H1 (cell line): ENCODE measurements around the gene SCP2. TPM values are rescaled to one million over a fixed set of nuclear protein-coding genes. Genes with fewer than 3 reads are reported as not detected.

Experiments used
- CTCF ChIA-PET: fragments of 300-600 bp; sonication (Branson Sonifier 250); formaldehyde crosslinking; loops from one replicate; lab custom pipeline; 2021; ENCODE audit not compliant: partially characterized antibody; lab: Charles Lee
- POLR2A ChIA-PET: fragments of 300-600 bp; sonication (Branson Sonifier 250); formaldehyde crosslinking; loops from one replicate; lab custom pipeline; 2021; ENCODE audit warnings: inconsistent platforms; ENCODE audit not compliant: partially characterized antibody; lab: Charles Lee
- DNase-seq, 2 experiments: peaks; one replicate each; pipeline versions ENCODE4 v3.0.0 to v3.0.0-alpha.2; 2010 to 2022; ENCODE audit warnings: low spot score in 2 of 2, low read depth in 1 of 2, mixed read lengths in 1 of 2
- FAIRE-seq: peaks from 2 replicates; lab custom pipeline; 2011; peaks lifted over from hg19 to GRCh38; lab: Jason Lieb, UNC
- H2AFZ ChIP-seq: 2 replicates; pipeline ENCODE4 v1.8.1; 2012; ENCODE audit warnings: low read length, inconsistent platforms
- H2AK5ac ChIP-seq: 2 replicates; pipeline ENCODE4 v1.6.1; 2013; ENCODE audit warnings: low read depth, low read length
- H2BK120ac ChIP-seq: replicated peaks from 2 replicates; pipeline ENCODE3; 2013; ENCODE audit warnings: low read depth, low read length, inconsistent platforms
- H2BK12ac ChIP-seq: 2 replicates; pipeline ENCODE4 v1.6.1; 2013; ENCODE audit warnings: low read depth, low read length
- H2BK15ac ChIP-seq: 2 replicates; pipeline ENCODE4 v1.6.1; 2013; ENCODE audit warnings: low read length
- H2BK20ac ChIP-seq: 2 replicates; pipeline ENCODE4 v1.6.1; 2013; ENCODE audit warnings: low read length
- H2BK5ac ChIP-seq: 2 replicates; pipeline ENCODE4 v1.6.1; 2013; ENCODE audit warnings: low read depth, low read length
- H3K14ac ChIP-seq: 2 replicates; pipeline ENCODE4 v1.6.1; 2013; ENCODE audit warnings: inconsistent platforms; ENCODE audit not compliant: insufficient read length
- H3K18ac ChIP-seq: 2 replicates; pipeline ENCODE4 v1.6.1; 2013; ENCODE audit warnings: low read length; ENCODE audit errors: extremely low read depth
- H3K23ac ChIP-seq: 2 replicates; pipeline ENCODE4 v1.6.1; 2013; ENCODE audit warnings: inconsistent platforms; ENCODE audit not compliant: insufficient read length
- H3K23me2 ChIP-seq: 2 replicates; pipeline ENCODE4 v1.6.1; 2013; ENCODE audit warnings: low read depth, low read length
- H3K27ac ChIP-seq: 2 replicates; pipeline ENCODE4 v1.6.1; 2011; ENCODE audit warnings: low read depth, low read length, inconsistent platforms
- H3K27me3 ChIP-seq, 4 experiments: replicated peaks in 1 of 4; 1 replicate in 1 of 4; 2 replicates in 3 of 4; pipeline versions ENCODE4 v1.6.1 to v1.8.1; 2011 to 2013; ENCODE audit warnings: low read length in 3 of 4, mild to moderate bottlenecking in 3 of 4, inconsistent platforms in 2 of 4, mixed read lengths in 2 of 4, moderate library complexity in 1 of 4; ENCODE audit not compliant: control insufficient read depth in 3 of 4, insufficient read depth in 3 of 4; ENCODE audit errors: extremely low read depth in 1 of 4
- H3K36me3 ChIP-seq, 4 experiments: 2 replicates each; pipeline versions ENCODE4 v1.6.1 to v1.8.1; 2011 to 2013; ENCODE audit warnings: mild to moderate bottlenecking in 4 of 4, low read length in 3 of 4, moderate library complexity in 2 of 4, control low read depth in 1 of 4, inconsistent platforms in 1 of 4; ENCODE audit not compliant: insufficient read depth in 4 of 4, control insufficient read depth in 2 of 4
- H3K4ac ChIP-seq: replicated peaks from 2 replicates; pipeline ENCODE3; 2013; ENCODE audit warnings: low read length, low read depth, mixed read lengths, inconsistent platforms; ENCODE audit not compliant: insufficient read length
- H3K4me1 ChIP-seq, 4 experiments: replicated peaks in 1 of 4; 1 replicate in 1 of 4; 2 replicates in 3 of 4; pipeline versions ENCODE4 v1.6.1 to v1.8.1; 2011 to 2013; ENCODE audit warnings: low read length in 3 of 4, inconsistent platforms in 2 of 4, mixed read lengths in 1 of 4; ENCODE audit not compliant: insufficient read depth in 4 of 4, control insufficient read depth in 3 of 4
- H3K4me2 ChIP-seq, 2 experiments: 2 replicates each; pipeline versions ENCODE4 v1.6.1 to v1.8.1; 2011 to 2013; ENCODE audit warnings: low read depth in 2 of 2, low read length in 2 of 2, control low read depth in 1 of 2, inconsistent platforms in 1 of 2, mild to moderate bottlenecking in 1 of 2; ENCODE audit not compliant: insufficient read depth in 1 of 2
- H3K4me3 ChIP-seq, 4 experiments: fragments of 200-600, 300-600 bp in 1 of 4; sonication (generic), shearing (Covaris generic), sonication (Bioruptor Twin) in 1 of 4; 2 replicates each; pipeline versions ENCODE4 v1.5.1 to v1.8.1; 2011 to 2016; ENCODE audit warnings: low read length in 4 of 4, low read depth in 3 of 4, control low read depth in 2 of 4, inconsistent platforms in 2 of 4, mild to moderate bottlenecking in 2 of 4, mixed read lengths in 1 of 4, moderate library complexity in 1 of 4; ENCODE audit not compliant: insufficient read depth in 2 of 4; ENCODE audit errors: extremely low read depth in 1 of 4
- H3K56ac ChIP-seq: replicated peaks from 2 replicates; pipeline ENCODE3; 2013; ENCODE audit warnings: low read depth, mild to moderate bottlenecking, mixed read lengths, low read length, inconsistent platforms; ENCODE audit not compliant: insufficient read length
- H3K79me1 ChIP-seq: 2 replicates; pipeline ENCODE4 v1.6.1; 2013; ENCODE audit warnings: low read depth, low read length, control low read depth
- H3K79me2 ChIP-seq, 2 experiments: 2 replicates each; pipeline versions ENCODE4 v1.6.1 to v1.8.1; 2012 to 2013; ENCODE audit warnings: low read length in 2 of 2, mild to moderate bottlenecking in 2 of 2, inconsistent platforms in 1 of 2; ENCODE audit not compliant: insufficient read depth in 2 of 2, control insufficient read depth in 1 of 2
- H3K9ac ChIP-seq, 4 experiments: replicated peaks in 1 of 4; 1 replicate in 1 of 4; 2 replicates in 3 of 4; pipeline versions ENCODE4 v1.6.1 to v1.8.1; 2011 to 2013; ENCODE audit warnings: low read depth in 3 of 4, low read length in 3 of 4, control low read depth in 2 of 4, mild to moderate bottlenecking in 2 of 4, moderate library complexity in 2 of 4, inconsistent platforms in 1 of 4; ENCODE audit errors: extremely low read depth in 1 of 4
- H3K9me3 ChIP-seq, 2 experiments: 2 replicates each; pipeline versions ENCODE4 v1.6.1 to v1.8.1; 2012 to 2013; ENCODE audit warnings: mild to moderate bottlenecking in 2 of 2, moderate library complexity in 2 of 2, control low read depth in 1 of 2, inconsistent platforms in 1 of 2, low read depth in 1 of 2, low read length in 1 of 2, mixed read lengths in 1 of 2; ENCODE audit not compliant: insufficient read depth in 2 of 2
- H4K20me1 ChIP-seq, 2 experiments: replicated peaks in 1 of 2; 2 replicates each; pipeline versions ENCODE3 to v1.8.1; 2011 to 2013; ENCODE audit warnings: inconsistent platforms in 2 of 2, low read length in 2 of 2, mild to moderate bottlenecking in 1 of 2; ENCODE audit not compliant: insufficient read depth in 2 of 2, control insufficient read depth in 1 of 2
- H4K5ac ChIP-seq: 2 replicates; pipeline ENCODE4 v1.6.1; 2013; ENCODE audit warnings: low read length, low read depth, mixed read lengths, inconsistent platforms; ENCODE audit not compliant: insufficient read length
- H4K8ac ChIP-seq: 2 replicates; pipeline ENCODE4 v1.8.0; 2013; ENCODE audit warnings: mild to moderate bottlenecking, moderate library complexity, low read length, inconsistent platforms; ENCODE audit not compliant: insufficient read depth; ENCODE audit errors: extremely low read depth
- H4K91ac ChIP-seq: replicated peaks from 2 replicates; pipeline ENCODE3; 2013; ENCODE audit warnings: low read length, mixed read lengths, inconsistent platforms; ENCODE audit not compliant: insufficient read length
- CHD1 ChIP-seq: IDR thresholded peaks from 2 replicates; pipeline ENCODE4 v1.6.1; 2012; ENCODE audit warnings: low read depth, low read length, improper control_type of control experiment
- CREB1 ChIP-seq: IDR thresholded peaks from 2 replicates; pipeline ENCODE4 v1.6.1; 2012; ENCODE audit warnings: inconsistent platforms
- CTBP2 ChIP-seq: IDR thresholded peaks from 2 replicates; pipeline ENCODE4 v1.7.0; 2011; ENCODE audit warnings: borderline replicate concordance, mild to moderate bottlenecking, moderate library complexity, mixed read lengths, low read length; ENCODE audit not compliant: insufficient read depth, insufficient read length
- JUN ChIP-seq: IDR thresholded peaks from 2 replicates; pipeline ENCODE4 v1.6.1; 2011; ENCODE audit warnings: low read depth, mild to moderate bottlenecking, improper control_type of control experiment, low read length
- KDM5A ChIP-seq: fragments of 200-600 bp; IDR thresholded peaks from 2 replicates; pipeline ENCODE4 v1.7.1; 2012; ENCODE audit warnings: mild to moderate bottlenecking, low read length, inconsistent platforms, mixed read lengths
- NANOG ChIP-seq: IDR thresholded peaks from 2 replicates; pipeline ENCODE4 v1.6.1; 2011; ENCODE audit warnings: low read length, low read depth, mild to moderate bottlenecking, inconsistent platforms; ENCODE audit not compliant: insufficient read depth, poor library complexity, severe bottlenecking
- PHF8 ChIP-seq: fragments of 200-600 bp; sonication (generic); conservative IDR thresholded peaks from 2 replicates; pipeline ENCODE4 v1.7.1; 2012; ENCODE audit warnings: low read depth, mild to moderate bottlenecking, inconsistent platforms, low read length, moderate library complexity
- POLR2A ChIP-seq, 2 experiments: IDR thresholded peaks; 1 replicate in 1 of 2; 2 replicates in 1 of 2; pipeline ENCODE4 v1.6.1; 2011; ENCODE audit warnings: low read depth in 2 of 2, low read length in 2 of 2, mild to moderate bottlenecking in 2 of 2; ENCODE audit errors: control extremely low read depth in 1 of 2
- TCF12 ChIP-seq: IDR thresholded peaks from 2 replicates; pipeline ENCODE4 v1.6.1; 2011; ENCODE audit warnings: low read depth, mild to moderate bottlenecking, low read length
- WGBS, 2 experiments: shearing (Covaris generic) in 1 of 2; methylation state at CpG; one replicate each; pipeline versions ENCODE4 v1.1.6 to v1.1.7; 2013 to 2015; ENCODE audit warnings: low lambda C conversion rate in 2 of 2, mixed read lengths in 2 of 2, inconsistent platforms in 1 of 2, low coverage in 1 of 2, missing lambda C conversion rate in 1 of 2; ENCODE audit not compliant: insufficient replicate concordance in 2 of 2, insufficient coverage in 1 of 2, insufficient read length in 1 of 2; ENCODE audit errors: extremely low coverage in 1 of 2, missing lambda C conversion rate in 1 of 2; 5-methylcytosine and 5-hydroxymethylcytosine counted together
- polyA plus RNA-seq, 7 experiments: library from polyadenylated mRNA; depleted of rRNA in 3 of 7; stranded (reverse) in 5 of 7; unstranded in 2 of 7; fragments of >200 nt in 5 of 7; fragments of 200-250 nt in 2 of 7; gene quantifications; 1 replicate in 5 of 7; 2 replicates in 1 of 7; 4 replicates in 1 of 7; pipeline versions ENCODE4 v1.2.1 to v1.2.3, GENCODE V29; 2011 to 2013; ENCODE audit warnings: missing spikeins in 2 of 7, mixed read lengths in 2 of 7
- total RNA-seq: library from RNA; stranded (reverse); fragmentation: NEBNext Ultra II Directional; extraction: Animal tissue kit (Norgen Biotek cat#: 25700); gene quantifications from 2 replicates; pipeline ENCODE4 v1.2.1, GENCODE V29; 2021
- TF ChIP-seq, protein P1 (sequence below): IDR thresholded peaks from 2 replicates; pipeline ENCODE4 v1.6.1; 2012; ENCODE audit warnings: low read length, inconsistent platforms

SCP2 gene
- total and polyA plus RNA-seq, 2 of the 8 experiments (the other 6 are each of a cell fraction or from before 2014, with no cell fraction given): 20.9 to 54.3 TPM

DNA sequence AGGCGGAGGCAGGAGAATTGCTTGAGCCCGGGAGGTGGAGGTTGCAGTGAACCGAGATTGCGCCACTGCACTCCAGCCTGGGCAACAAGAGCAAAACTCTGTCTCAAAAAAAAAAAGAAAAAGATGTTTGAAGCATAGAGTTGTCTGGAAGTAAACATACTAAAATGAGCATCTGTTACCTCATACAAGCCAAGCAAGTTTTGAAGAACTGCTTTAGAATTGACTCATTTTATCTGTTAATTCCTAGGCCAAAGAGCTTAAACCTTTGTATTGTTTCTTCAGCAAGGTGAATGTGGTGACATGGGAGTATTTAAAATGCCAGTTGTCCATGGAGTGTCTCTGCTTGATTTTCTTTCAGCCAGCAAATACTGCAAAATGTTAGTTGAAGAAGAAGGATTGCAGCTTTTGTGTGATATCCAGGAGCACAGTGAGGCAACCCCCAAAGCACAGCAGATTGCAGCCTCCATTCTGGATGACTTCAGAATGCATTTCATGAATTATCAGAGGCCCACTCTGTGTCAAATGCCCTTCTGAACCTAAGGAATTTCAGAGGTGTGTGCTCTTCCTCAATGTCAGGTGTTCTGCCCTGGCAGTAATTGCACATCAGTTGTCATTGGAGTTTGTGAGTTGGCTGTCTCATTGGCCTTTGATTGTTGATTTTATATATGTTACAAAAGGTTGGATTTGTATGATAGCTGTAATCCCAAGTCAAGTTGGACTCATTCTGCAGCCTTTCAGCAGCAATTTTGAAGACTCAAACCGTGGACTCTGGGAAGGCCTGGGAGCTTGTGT, 34.5 kb upstream of the SCP2 start:
- WGBS, 2 experiments: 94% methylated on average over 5 of the region's 5 CpGs; no CpG with 5 or more reads in 1 of the 2 experiments
- TF ChIP-seq CHD1 (no peak), PHF8 (no peak), CREB1 (no peak), JUN (no peak), CTBP2 (no peak), KDM5A (no peak), NANOG (no peak), TCF12 (no peak), POLR2A (IDR thresholded peaks at IDR 0.05; ENCODE audit: control extremely low read depth in 1 of 2, low read depth in 2 of 2, low read length in 2 of 2) (no peak)
- TF ChIP-seq, protein P1, sequence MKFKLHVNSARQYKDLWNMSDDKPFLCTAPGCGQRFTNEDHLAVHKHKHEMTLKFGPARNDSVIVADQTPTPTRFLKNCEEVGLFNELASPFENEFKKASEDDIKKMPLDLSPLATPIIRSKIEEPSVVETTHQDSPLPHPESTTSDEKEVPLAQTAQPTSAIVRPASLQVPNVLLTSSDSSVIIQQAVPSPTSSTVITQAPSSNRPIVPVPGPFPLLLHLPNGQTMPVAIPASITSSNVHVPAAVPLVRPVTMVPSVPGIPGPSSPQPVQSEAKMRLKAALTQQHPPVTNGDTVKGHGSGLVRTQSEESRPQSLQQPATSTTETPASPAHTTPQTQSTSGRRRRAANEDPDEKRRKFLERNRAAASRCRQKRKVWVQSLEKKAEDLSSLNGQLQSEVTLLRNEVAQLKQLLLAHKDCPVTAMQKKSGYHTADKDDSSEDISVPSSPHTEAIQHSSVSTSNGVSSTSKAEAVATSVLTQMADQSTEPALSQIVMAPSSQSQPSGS: no peak

More for the DNA sequence above, 34.5 kb upstream of the SCP2 start:
- H4K5ac ChIP-seq: no peak overlapping the region
- H3K14ac ChIP-seq: no peak overlapping the region
- H3K27ac ChIP-seq: no peak overlapping the region
- H2BK15ac ChIP-seq: no peak overlapping the region
- CTCF ChIA-PET: interaction anchor here (1.1 to 4.6 kb wide), 4 partner anchors 9 to 293 kb away, joined by 3 to 32 read pairs (median 11); no protein-coding TSS in a partner anchor
- H4K8ac ChIP-seq: no peak overlapping the region
- no peaks in the 10 kb centered on the region for H3K79me2 ChIP-seq
- no peak overlapping the region for H2AFZ ChIP-seq
- no peaks in the 10 kb centered on the region for H3K27me3 ChIP-seq
- no peak overlapping the region for H2BK120ac ChIP-seq
- no peak overlapping the region for H4K91ac ChIP-seq
- DNase-seq: no peak
- no peak overlapping the region for H3K23ac ChIP-seq
- no peak overlapping the region for H3K4ac ChIP-seq
- no peak overlapping the region for H3K4me3 ChIP-seq
- no peak for FAIRE-seq
- POLR2A ChIA-PET: interaction anchor here (0.9 kb wide), 1 partner anchor 50 kb away, joined by 3 read pairs; the partner anchor contains the start of gene ZYG11A
- peaks cover 0 to 14% (median 1%) of the 10 kb centered on the region in 4 experiments; a peak in 3 of 8 replicates for H3K36me3 ChIP-seq
- no peak overlapping the region for H2BK5ac ChIP-seq
- H3K4me1 ChIP-seq: no peaks in the 10 kb centered on the region; a peak in 1 of 7 replicates
- no peaks in the 10 kb centered on the region for H3K9me3 ChIP-seq
- no peaks in the 10 kb centered on the region for H4K20me1 ChIP-seq
- no peaks in the 10 kb centered on the region for H3K79me1 ChIP-seq
- no peaks in the 10 kb centered on the region for H3K23me2 ChIP-seq
- H2BK20ac ChIP-seq: no peak overlapping the region
- no peak overlapping the region for H2BK12ac ChIP-seq
- H3K9ac ChIP-seq: no peak overlapping the region
- H2AK5ac ChIP-seq: no peak overlapping the region
- H3K18ac ChIP-seq: no peak overlapping the region
- H3K56ac ChIP-seq: no peak overlapping the region
- H3K4me2 ChIP-seq: no peak overlapping the region
